HG02588 (cell line): ENCODE data around the gene OIP5.
"Not testable (repeated sequence)": the region's sequence is repeated elsewhere in the genome, so short reads cannot be mapped to it uniquely, and the experiment has no call there.

Experiments
- ATAC-seq: cut with Tn5 transposase; IDR thresholded peaks from one replicate; pipeline ENCODE4 v1.9.1; 2021; ENCODE audit warnings: mild to moderate bottlenecking, moderate library complexity; ENCODE audit not compliant: unreplicated experiment

OIP5 gene

GRCh38 chr15:41332194-41333025, at the start of gene OIP5, which contains the start of gene NUSAP1:
Gene OIP5 (minus strand): TSS chr15:41332591. CDS start chr15:41332561, 30 bp downstream.
Gene NUSAP1 (plus strand): TSS chr15:41332881. CDS start chr15:41332958, 77 bp downstream.
- peak; percentile 89 for ATAC-seq

GRCh38 chr15:41377978-41378377, 45.6 kb upstream of the OIP5 start:
- no peak for ATAC-seq

GRCh38 chr15:41367418-41367817, 35.0 kb upstream of the OIP5 start:
- no peak for ATAC-seq

GRCh38 chr15:41354371-41354770, 22.0 kb upstream of the OIP5 start:
- ATAC-seq: no peak

- no peak for ATAC-seq
These were observed 17.8 kb upstream of the OIP5 start for GRCh38 chr15:41350057-41350717.

- ATAC-seq: no peak
These were observed 14.8 kb upstream of the OIP5 start for GRCh38 chr15:41347236-41347635.

GRCh38 chr15:41341519-41341918, 9.1 kb upstream of the OIP5 start:
- no peak for ATAC-seq

- ATAC-seq: no peak
These were observed 7.9 kb upstream of the OIP5 start for GRCh38 chr15:41340189-41340695.

GRCh38 chr15:41337631-41338522, 5.5 kb upstream of the OIP5 start:
- no peak for ATAC-seq

GRCh38 chr15:41337047-41337446, 4.7 kb upstream of the OIP5 start:
- no peak for ATAC-seq

GRCh38 chr15:41336549-41336948, 4.2 kb upstream of the OIP5 start:
- no peak for ATAC-seq

GRCh38 chr15:41334293-41335120, 2.1 kb upstream of the OIP5 start:
- no peak for ATAC-seq

- peak; percentile 14 for ATAC-seq
These were observed 703 bp upstream of the OIP5 start for GRCh38 chr15:41333026-41333562.

- no peak for ATAC-seq
These were observed 578 bp downstream of the OIP5 start for GRCh38 chr15:41331833-41332193.

GRCh38 chr15:41331281-41331680, 1.1 kb downstream of the OIP5 start:
- ATAC-seq: no peak

GRCh38 chr15:41323611-41324010, 8.8 kb downstream of the OIP5 start:
- ATAC-seq: no peak

GRCh38 chr15:41320805-41321330, 11.5 kb downstream of the OIP5 start:
- ATAC-seq: not testable (repeated sequence)

GRCh38 chr15:41309226-41309905, 23.0 kb downstream of the OIP5 start:
- no peak for ATAC-seq

GRCh38 chr15:41307679-41308078, 24.7 kb downstream of the OIP5 start:
- no peak for ATAC-seq
